Measurements from ENCODE around the gene CFAP46.
"Not testable (repeated sequence)": the region's sequence is repeated elsewhere in the genome, so short reads cannot be mapped to it uniquely, and the experiment has no call there.

DNA sequence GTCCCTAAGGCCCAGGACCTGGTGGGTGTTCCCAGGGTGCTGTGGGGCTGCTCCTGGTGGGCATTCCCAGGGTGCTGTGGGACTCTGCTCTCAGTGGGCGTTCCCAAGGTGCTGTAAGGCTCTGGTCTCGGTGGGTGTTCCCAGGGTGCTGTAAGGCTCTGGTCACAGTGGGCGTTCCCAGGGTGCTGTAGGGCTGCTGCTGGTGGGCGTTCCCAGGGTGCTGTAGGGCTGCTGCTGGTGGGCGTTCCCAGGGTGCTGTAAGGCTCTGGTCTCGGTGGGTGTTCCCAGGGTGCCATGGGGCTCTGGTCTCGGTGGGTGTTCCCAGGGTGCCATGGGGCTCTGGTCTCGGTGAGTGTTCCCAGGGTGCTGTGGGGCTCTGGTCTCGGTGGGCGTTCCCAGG lies 99.1 kb downstream of the CFAP46 start:
- TF ChIP-seq POLR2A (IDR thresholded peaks at IDR 0.05): not testable (repeated sequence)
- TF ChIP-seq, protein P1, sequence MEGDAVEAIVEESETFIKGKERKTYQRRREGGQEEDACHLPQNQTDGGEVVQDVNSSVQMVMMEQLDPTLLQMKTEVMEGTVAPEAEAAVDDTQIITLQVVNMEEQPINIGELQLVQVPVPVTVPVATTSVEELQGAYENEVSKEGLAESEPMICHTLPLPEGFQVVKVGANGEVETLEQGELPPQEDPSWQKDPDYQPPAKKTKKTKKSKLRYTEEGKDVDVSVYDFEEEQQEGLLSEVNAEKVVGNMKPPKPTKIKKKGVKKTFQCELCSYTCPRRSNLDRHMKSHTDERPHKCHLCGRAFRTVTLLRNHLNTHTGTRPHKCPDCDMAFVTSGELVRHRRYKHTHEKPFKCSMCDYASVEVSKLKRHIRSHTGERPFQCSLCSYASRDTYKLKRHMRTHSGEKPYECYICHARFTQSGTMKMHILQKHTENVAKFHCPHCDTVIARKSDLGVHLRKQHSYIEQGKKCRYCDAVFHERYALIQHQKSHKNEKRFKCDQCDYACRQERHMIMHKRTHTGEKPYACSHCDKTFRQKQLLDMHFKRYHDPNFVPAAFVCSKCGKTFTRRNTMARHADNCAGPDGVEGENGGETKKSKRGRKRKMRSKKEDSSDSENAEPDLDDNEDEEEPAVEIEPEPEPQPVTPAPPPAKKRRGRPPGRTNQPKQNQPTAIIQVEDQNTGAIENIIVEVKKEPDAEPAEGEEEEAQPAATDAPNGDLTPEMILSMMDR (IDR thresholded peaks at IDR 0.05): not testable (repeated sequence)

All from adrenal gland (tissue), 5 donors.